Breast epithelium (tissue), 3 donors: Measurements from ENCODE around the gene KCNQ5.

Source experiments
- CTCF ChIP-seq, 3 donors: fragments of 450-650 bp; IDR thresholded peaks; one replicate each; pipeline ENCODE4 v1.5.1; 2016 to 2017; ENCODE audit warnings: antibody characterized with exemption in 3 of 3, mild to moderate bottlenecking in 3 of 3, moderate library complexity in 3 of 3
- POLR2A ChIP-seq: fragments of 450-650 bp; IDR thresholded peaks from one replicate; pipeline ENCODE4 v1.6.1; 2016; ENCODE audit warnings: antibody characterized with exemption, mild to moderate bottlenecking, moderate library complexity

DNA sequence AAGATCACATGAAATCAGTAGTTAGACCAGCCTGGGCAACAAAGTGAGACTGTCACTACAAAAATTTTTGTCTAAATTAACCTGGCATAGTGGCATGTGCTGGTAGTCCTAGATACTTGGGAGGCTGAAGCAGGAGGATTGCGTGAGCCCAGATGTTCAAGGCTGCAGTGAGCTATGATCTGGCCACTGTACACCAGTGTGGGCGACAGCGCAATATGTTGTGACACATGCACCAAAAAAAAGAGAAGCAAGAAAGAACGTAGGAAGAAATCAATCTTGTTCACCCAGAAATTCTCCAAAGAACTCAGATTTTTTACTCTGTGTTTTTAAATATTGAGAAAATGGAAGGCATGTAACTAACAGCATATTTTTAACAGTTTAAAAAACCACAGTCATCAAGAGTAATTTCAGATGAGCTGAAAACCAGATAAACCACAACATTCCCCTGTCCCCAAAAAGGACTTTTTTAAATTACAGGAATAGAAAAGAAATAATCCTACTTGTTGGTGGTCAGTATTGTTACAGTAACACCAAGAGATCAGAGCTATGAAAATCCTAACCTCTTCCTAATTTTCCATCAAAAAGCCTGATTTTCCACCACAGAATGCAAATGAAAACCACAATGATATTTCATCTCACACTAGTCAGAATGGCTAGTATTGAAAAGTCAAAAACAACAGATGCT, 363.3 kb downstream of the KCNQ5 start:
- TF ChIP-seq CTCF (IDR thresholded peaks at IDR 0.05), result no peak
- no peak for TF ChIP-seq POLR2A
